Bone marrow (tissue), 2 donors: ENCODE data around the gene UBE2Z.
"Not testable (repeated sequence)": the region's sequence is repeated elsewhere in the genome, so short reads cannot be mapped to it uniquely, and the experiment has no call there.

ENCODE experiments used
- DNase-seq, 2 donors: peaks; one replicate each; lab custom pipeline; 2025; lab: John Stamatoyannopoulos, UW

The UBE2Z gene

DNA sequence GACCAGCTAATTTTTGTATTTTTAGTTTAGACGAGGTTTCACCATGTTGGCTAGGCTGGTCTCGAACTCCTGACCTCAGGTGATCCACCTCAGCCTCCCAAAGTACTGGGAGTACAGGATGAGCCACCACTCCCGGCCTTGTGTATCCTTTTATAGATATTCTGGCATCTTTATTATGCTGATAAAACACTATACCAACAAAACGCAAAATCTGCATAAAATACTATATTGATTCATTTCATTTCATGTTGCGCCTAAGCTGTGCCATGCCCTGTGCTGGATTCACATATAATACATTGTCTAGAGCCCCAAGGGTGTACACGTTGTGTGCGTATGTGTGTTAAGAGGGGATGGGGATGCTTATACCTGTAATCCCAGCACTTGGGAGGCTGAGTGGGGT lies 3.8 kb upstream of the UBE2Z start:
- DNase-seq: no peak

DNA sequence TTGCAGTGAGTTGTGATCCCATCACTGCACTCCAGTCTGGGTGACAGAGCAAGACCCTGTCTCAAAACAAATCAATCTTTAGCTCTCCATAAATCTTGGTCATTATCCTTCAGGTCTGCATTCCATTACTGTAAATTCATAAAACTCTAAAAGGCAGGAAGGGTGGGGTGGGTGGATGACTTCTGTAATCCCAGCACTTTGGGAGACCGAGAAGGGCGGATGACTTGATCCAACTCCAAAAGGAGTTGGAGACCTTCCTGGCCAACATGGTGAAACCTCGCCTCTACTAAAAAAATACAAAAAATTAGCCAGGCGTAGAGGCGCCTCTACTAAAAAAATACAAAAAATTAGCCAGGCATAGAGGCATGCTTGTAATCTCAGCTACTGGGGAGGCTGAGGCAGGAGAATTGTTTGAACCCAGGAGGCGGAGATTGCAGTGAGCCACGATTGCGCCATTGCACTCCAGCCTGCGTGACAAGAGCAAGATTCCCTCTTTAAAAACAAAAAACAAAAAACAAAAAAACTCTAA lies 2.2 kb upstream of the UBE2Z start:
- no peak for DNase-seq

DNA sequence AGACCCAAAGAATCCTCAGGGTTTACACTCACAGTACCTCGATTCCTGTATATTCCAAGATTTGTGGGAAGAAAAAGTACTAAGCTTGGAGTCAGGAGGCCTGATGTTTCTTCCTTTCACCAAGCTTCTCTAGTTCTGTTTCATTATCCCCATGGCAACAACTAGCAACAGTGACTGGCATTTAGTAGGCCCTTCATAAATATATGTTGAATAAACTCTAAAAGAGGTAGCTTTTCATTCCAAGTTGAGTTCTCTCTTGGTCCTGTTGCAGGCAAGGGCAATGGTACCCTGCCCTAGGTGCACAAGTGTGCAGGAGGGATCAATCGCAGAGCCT lies 527 bp upstream of the UBE2Z start:
- peak in 1 of 2 donors; percentile 36 for DNase-seq

DNA sequence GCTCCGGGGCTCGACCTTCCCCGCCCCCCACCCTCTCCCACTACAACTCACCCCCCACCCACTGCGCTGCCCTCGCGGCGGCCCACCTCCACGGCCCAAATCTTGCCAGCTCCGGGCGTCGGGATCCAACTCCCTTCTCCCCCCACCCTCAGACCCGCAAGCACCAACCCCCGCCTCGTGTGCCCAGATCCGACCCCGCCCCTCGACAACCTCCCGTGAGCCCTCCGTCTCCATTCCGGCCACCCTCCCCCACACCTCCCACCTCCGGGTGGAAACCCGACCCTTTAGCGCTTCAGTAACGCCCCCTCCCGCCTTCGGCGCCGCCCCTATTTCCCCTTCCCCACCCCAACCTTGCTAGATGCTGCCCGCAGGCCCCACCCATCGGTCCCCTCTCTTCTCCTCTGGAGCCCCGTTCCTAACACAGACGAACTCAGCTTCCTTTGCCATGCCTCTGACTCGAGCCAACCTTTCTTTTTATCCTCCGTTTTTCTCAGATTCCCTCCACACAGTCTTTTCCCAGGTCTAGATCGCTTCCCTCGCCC lies 717 bp downstream of the UBE2Z start:
- DNase-seq: peak; percentile 50 to 73

DNA sequence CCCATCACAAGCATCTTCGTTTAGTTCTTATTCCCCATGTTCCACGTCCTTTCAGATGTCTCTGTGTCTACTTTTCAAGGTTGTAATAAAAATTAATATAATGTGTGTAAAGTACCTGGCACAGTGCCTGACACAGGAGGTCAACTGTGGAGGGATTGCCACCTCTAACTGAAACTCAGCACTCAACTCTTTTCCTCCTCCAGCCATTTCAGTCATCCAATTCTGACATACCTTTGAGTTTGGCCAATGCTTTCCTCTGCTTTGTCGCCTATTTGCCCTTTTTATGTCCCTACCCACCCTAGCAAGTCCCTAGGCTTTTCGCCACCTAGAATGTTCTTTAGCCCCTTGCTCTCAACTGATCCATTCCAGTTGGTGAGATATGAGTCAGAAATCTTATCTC lies 1.6 kb downstream of the UBE2Z start:
- no peak for DNase-seq

DNA sequence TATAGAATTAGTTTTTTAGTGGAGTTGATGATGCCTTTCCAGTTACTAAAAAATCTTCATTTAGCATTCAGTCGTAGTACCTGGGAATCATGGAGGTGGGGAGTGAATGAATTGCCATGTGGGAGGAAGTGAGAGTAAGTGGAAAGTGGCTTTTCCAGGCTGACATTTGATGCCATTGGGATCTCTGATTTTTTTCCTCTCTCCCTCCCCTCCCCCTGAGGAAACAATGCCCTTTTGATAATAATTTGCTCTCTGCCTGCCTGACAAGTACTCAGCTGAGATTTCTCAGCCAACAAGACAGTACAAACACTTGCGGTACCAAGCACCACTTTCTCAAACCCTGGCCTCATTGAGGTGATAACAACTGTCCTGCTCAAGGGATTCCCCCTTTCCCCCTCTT lies 2.2 kb downstream of the UBE2Z start:
- DNase-seq: no peak

GRCh38 chr17:48912476-48912875 lies 4.3 kb downstream of the UBE2Z start:
- no peak for DNase-seq

DNA sequence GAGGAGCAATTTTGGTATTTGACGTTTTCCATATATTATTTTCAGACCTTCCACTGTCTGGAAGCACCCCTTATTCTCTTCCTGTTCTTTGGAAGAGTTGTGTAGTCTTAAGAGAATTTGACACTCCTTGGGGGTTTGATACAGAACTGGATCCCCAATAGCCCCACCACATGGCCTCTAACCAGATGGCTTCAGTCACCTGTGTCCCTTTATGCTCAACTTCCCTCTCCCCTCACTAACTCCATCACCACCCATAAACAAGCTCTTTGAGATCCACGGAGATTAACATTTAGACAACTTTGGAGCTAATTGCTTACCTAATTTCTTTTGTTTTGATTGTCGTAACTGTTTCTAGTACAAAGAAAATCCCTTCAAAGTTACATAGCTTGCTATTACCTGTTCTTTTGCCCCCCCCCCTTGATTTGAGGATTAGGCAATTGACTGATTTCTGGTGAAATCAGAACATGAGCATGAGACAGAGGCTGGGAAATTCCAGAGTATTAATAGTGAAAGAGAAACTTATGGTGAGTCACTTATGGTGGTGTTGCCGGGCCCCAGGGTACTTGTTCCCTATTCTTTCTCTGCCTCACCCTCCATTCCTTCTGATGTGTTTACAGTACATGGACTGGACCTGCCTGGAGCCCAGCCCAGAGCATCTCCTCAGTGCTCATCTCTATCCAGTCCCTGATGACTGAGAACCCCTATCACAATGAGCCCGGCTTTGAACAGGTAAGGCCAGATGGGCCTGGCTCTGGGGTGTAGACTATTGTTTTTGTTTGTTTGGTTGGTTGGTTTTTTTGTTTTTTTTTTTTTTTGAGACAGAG lies 7.5 kb downstream of the UBE2Z start:
- DNase-seq: peak; percentile 28 to 81

- no peak for DNase-seq
These were observed 17.2 kb downstream of the UBE2Z start for GRCh38 chr17:48925251-48925990.

GRCh38 chr17:48925991-48926342 lies 17.8 kb downstream of the UBE2Z start:
- DNase-seq: no peak

DNA sequence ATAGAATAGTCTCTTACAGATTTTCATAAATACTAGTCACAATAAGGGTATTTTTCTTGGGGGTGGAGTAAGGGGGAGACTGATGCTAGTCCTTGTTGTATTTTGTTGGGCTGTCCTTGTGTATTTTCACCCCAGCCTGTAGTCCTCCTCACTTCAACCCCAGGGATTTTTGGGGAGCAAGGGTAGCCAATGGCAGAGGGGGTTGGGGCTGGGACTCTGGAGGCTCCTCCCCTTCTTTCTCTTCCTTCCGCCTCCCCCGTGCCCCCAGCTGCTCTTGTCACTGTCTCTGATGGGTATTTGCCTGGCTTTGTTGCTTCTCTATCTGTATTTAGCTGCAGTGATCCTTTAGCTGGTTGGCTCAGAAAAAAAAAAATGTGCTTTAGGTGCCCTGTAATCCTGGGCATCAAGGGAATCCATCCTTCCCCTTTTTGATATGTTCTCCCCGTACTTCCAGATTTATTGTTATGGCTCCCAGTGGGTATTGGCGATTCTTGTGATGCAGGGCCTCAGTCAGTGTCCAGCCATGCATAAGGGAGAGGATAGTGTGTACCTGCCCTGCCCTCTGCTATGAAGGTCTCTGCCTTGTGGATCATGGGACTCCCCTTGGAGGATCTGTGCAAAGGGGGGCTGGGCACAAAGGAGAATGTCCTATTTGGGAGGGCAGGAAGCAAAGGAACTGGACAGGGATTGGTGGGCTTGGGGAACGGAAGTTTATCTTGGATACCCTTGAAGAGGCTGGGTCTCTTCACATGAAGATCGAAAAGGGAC lies 20.0 kb downstream of the UBE2Z start:
- no peak for DNase-seq

GRCh38 chr17:48928876-48929811 lies 20.9 kb downstream of the UBE2Z start:
- no peak for DNase-seq

DNA sequence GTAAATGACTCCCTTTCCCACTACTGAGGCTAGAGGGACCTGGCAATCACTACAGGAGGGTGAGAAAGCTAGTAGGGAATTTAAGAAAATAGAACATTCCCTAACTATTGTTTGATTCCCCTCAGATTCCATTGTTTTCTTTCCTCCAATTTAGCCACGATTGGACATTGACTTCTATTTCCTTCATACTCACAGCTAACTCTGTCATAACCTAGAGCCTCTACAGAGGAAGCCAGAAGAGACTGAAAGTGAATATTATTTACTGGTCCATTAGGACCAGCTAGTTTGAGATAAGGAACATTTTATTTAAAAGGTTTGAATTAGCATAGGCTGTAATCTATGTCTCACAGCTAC lies 21.6 kb downstream of the UBE2Z start:
- no peak for DNase-seq

- no peak for DNase-seq
These were observed 22.2 kb downstream of the UBE2Z start for GRCh38 chr17:48930435-48930873.

DNA sequence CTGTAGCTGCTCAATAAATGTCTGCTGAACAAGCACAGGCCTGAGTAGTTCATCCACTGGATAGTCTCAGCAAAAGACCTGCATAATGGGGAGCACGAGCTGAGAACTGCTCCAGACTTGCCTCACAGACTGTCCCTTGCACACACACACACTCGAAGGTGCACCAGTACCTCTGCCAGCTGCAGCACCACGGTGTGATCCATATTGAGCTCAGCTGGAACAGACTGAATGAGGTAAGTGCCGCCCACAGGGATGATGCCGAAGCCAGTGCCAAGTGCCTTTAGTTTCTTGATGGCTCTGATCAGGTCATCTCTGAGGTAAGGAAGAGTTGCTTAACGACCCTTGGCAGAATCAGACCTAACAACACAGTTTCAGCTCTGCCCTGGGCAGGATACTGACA lies 24.8 kb downstream of the UBE2Z start:
- no peak for DNase-seq

- peak; percentile 72 to 85 for DNase-seq
These were observed 36.5 kb downstream of the UBE2Z start, which contains the start of gene SNF8 for GRCh38 chr17:48944515-48945260. Gene SNF8, minus strand, starts transcription at chr17:48944842. Its CDS starts 108 bp downstream, at chr17:48944734.

GRCh38 chr17:48945261-48945651 lies 37.0 kb downstream of the UBE2Z start:
- not testable (repeated sequence) for DNase-seq

GRCh38 chr17:48951572-48951971 lies 43.4 kb downstream of the UBE2Z start:
- no peak for DNase-seq

- no peak for DNase-seq
These were observed 44.7 kb downstream of the UBE2Z start for GRCh38 chr17:48952904-48953303.

GRCh38 chr17:48954300-48954755 lies 46.1 kb downstream of the UBE2Z start:
- no peak for DNase-seq
